IPS DF 6.9 (cell line): Measurements from ENCODE around the gene JARID2.

ENCODE experiments used
- DNase-seq: peaks from one replicate; pipeline ENCODE4 v3.0.0-alpha.2; 2013; ENCODE audit warnings: low read depth, low spot score
- H3K27ac ChIP-seq: one replicate; pipeline ENCODE4 v1.5.1; 2013; ENCODE audit warnings: low read length, control low read depth
- H3K27me3 ChIP-seq: 2 replicates; pipeline ENCODE4 v1.6.1; 2013; ENCODE audit warnings: mild to moderate bottlenecking, low read length; ENCODE audit not compliant: control insufficient read depth, insufficient read depth
- H3K36me3 ChIP-seq: 2 replicates; pipeline ENCODE4 v1.6.1; 2013; ENCODE audit warnings: low read length; ENCODE audit not compliant: control insufficient read depth, insufficient read depth
- H3K4me1 ChIP-seq: 2 replicates; pipeline ENCODE4 v1.6.1; 2013; ENCODE audit warnings: low read length; ENCODE audit not compliant: control insufficient read depth, insufficient read depth
- H3K4me3 ChIP-seq: 2 replicates; pipeline ENCODE4 v1.5.1; 2013; ENCODE audit warnings: mild to moderate bottlenecking, low read length
- H3K9me3 ChIP-seq: 2 replicates; pipeline ENCODE4 v1.6.1; 2013; ENCODE audit warnings: low read length, inconsistent platforms; ENCODE audit not compliant: control insufficient read depth, insufficient read depth
- WGBS: extraction: QIAGEN DNeasy Blood & Tissue Kit; methylation state at CpG from one replicate; pipeline ENCODE4 v1.1.7; 2013; ENCODE audit warnings: mixed read lengths, missing lambda C conversion rate; ENCODE audit not compliant: insufficient read length, insufficient coverage; 5-methylcytosine and 5-hydroxymethylcytosine counted together

The JARID2 gene

DNA sequence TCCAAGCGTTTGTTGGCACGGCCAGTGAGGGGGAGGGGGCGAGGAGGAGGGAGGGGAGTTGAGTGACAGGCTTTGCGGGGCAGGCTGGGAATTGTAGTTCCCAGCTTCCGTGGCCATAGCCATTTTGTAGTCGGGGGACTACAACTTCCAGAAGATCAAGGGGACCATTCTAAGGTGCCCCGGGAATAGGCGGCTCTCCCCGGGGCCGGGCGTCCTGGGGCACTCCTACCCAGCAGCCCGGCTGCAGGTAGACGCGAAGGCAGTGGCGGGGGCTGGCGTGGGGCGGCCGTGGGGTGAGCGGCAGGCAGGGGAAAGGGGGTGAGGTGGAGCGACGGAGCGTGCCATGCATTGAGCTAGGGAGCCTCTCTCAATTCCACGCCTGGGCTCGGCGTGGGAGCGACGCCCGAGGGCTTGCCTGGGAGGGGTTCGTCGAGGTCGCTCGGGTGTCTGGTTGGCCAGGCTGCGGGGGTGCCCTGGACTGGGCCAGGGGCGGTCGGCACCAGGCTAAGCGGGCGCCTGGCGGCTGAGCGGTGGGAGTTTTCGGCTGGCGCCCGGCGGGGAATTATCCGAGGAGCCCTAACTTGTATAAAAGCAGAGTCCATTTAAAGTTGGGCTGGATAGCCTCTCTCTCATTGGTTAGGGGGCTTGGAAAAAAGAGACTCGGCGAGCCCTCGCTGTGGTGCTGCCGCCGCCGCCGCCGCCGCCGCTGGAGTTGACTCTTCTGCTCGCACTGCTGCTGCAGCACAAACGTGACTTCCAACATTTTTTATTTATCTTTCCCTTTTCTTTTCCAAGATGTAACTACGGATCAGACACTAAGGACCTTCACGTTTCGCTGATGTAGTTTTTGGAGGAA is at the start of gene JARID2:
JARID2 (plus strand) TSS at position 709 of the 856 bp plus-strand sequence. CDS start 471 bp downstream, outside the sequence.
- no peak within 1 kb of the TSS for H3K27ac ChIP-seq
- no peaks in the 10 kb centered on the region for H3K27me3 ChIP-seq
- H3K9me3 ChIP-seq, result no peaks in the 10 kb centered on the region
- H3K36me3 ChIP-seq, result no peaks in the 10 kb centered on the region
- peak; percentile 82 for DNase-seq
- peaks cover 2% of the 10 kb centered on the region for H3K4me1 ChIP-seq
- H3K4me3 ChIP-seq, result peak within 1 kb of the TSS; percentile 81
- WGBS, result no CpG with 5 or more reads among the region's 59 CpGs

GRCh38 chr6:15200087-15200486 is 45.8 kb upstream of the JARID2 start:
- no CpG with 5 or more reads among the region's 5 CpGs for WGBS
- Histone ChIP-seq H3K4me3 (no peak overlapping the region), H3K27ac (no peak overlapping the region), H3K36me3 (no peaks in the 10 kb centered on the region), H3K9me3 (no peaks in the 10 kb centered on the region), H3K27me3 (no peaks in the 10 kb centered on the region), H3K4me1 (no peaks in the 10 kb centered on the region)
- DNase-seq, result no peak

DNA sequence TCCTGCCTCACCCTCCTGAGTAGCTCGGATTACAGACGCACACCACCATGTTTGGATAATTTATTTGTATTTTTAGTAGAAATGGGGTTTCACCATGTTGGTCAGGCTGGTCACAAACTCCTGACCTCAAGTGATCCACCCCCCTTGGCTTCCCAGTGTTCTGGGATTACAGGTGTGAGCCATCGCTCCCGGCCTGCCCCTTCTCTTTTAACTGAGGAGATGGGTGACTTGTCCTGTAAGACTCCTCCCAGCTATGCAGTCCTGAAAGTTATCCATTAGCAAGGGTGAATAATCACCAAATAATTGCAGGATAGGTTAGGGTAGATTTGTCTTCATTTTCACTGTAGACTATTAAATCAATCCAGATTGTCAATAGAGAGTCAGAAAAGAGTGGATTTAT is 40.5 kb upstream of the JARID2 start:
- no peaks in the 10 kb centered on the region for H3K27me3 ChIP-seq
- no CpG with 5 or more reads among the region's 4 CpGs for WGBS
- no peaks in the 10 kb centered on the region for H3K9me3 ChIP-seq
- no peaks in the 10 kb centered on the region; the same call in 1 of the 2 replicates for H3K4me1 ChIP-seq
- H3K36me3 ChIP-seq, result no peaks in the 10 kb centered on the region
- no peak for DNase-seq
- H3K27ac ChIP-seq, result no peak overlapping the region
- no peak overlapping the region for H3K4me3 ChIP-seq

DNA sequence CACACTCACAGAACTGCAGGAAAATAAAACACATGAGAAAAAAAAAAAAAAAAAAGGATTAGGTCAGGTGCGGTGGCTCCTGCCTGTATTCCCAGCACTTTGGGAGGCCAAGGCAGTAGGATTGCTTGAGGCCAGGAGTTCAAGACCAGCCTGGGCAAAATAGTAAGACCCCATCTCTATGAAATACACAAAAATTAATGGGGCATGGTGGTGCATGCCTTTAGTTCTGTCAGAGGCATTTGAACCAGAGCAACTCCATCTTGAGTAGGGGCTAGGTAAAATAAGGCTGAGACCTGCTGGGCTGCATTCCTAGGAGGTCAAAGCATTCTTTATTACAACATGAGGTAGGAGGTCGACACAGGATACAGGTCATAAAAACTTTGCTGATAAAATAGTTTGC is 39.0 kb upstream of the JARID2 start:
- H3K9me3 ChIP-seq, result no peaks in the 10 kb centered on the region
- no peaks in the 10 kb centered on the region for H3K27me3 ChIP-seq
- DNase-seq, result no peak
- no peaks in the 10 kb centered on the region for H3K36me3 ChIP-seq
- H3K4me1 ChIP-seq, result no peaks in the 10 kb centered on the region; the same call in 1 of the 2 replicates
- H3K4me3 ChIP-seq, result no peak overlapping the region
- WGBS, result no CpG with 5 or more reads among the region's 2 CpGs
- no peak overlapping the region for H3K27ac ChIP-seq

DNA sequence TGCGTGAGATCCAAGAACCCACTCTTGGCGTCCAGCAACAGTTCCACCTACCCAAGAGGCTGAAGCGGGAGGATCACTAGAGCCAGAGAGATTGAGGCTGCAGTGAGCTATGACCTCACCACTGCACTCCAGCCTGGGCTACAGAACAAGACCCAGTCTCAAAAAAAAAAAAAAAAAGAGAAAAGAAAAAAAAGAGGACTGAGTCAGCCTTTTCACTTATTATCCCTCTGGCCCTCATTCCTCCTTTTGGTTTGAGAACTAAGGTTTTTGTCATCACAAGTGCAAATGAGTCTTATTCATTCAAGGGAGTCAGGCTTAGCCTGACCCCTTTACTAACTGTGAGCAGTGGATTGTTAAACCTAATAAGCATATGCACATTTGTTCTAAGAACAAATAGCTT is 37.9 kb upstream of the JARID2 start:
- DNase-seq, result peak; percentile 61
- Histone ChIP-seq H3K4me1 (no peaks in the 10 kb centered on the region; the same call in 1 of the 2 replicates), H3K4me3 (no peak overlapping the region), H3K36me3 (no peaks in the 10 kb centered on the region), H3K27ac (no peak overlapping the region), H3K9me3 (no peaks in the 10 kb centered on the region), H3K27me3 (no peaks in the 10 kb centered on the region)
- no CpG with 5 or more reads among the region's 3 CpGs for WGBS

DNA sequence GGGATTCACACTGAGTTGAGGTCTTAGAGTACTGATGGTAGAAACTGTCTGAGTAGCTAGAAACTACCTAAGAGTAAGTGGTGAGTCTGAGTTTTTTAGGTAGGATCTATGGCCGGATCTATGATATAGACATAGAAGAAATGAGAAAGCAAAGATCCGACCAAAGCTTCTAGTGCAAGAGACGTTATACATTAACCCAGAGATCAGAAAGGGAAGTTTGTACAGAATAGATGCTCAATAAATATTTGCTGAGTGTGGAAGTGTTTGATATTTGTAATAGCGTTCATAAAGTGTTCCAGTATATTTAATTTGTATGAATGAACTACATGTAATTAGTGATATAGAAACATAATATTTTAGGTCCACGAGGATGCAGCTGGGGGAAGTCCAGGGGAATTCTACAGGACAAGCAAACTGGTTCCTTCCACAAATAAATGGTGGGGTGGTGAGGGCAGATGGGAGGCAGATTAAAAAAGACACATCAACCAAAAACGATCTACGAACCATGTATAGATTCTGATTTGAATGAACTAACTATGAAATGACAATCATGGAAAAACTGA is 31.9 kb upstream of the JARID2 start:
- H3K9me3 ChIP-seq, result no peaks in the 10 kb centered on the region
- no peak for DNase-seq
- H3K36me3 ChIP-seq, result no peaks in the 10 kb centered on the region
- no peak overlapping the region for H3K4me3 ChIP-seq
- WGBS, result 100% methylated on average over 1 of the region's 7 CpGs
- no peaks in the 10 kb centered on the region for H3K27me3 ChIP-seq
- H3K27ac ChIP-seq, result no peak overlapping the region
- H3K4me1 ChIP-seq, result no peaks in the 10 kb centered on the region; the same call in 1 of the 2 replicates

GRCh38 chr6:15218401-15218800 is 27.5 kb upstream of the JARID2 start:
- H3K27me3 ChIP-seq, result no peaks in the 10 kb centered on the region
- H3K27ac ChIP-seq, result no peak overlapping the region
- WGBS, result no CpG with 5 or more reads among the region's 18 CpGs
- no peak overlapping the region for H3K4me3 ChIP-seq
- H3K36me3 ChIP-seq, result no peaks in the 10 kb centered on the region
- DNase-seq, result no peak
- no peaks in the 10 kb centered on the region for H3K9me3 ChIP-seq
- no peaks in the 10 kb centered on the region for H3K4me1 ChIP-seq

DNA sequence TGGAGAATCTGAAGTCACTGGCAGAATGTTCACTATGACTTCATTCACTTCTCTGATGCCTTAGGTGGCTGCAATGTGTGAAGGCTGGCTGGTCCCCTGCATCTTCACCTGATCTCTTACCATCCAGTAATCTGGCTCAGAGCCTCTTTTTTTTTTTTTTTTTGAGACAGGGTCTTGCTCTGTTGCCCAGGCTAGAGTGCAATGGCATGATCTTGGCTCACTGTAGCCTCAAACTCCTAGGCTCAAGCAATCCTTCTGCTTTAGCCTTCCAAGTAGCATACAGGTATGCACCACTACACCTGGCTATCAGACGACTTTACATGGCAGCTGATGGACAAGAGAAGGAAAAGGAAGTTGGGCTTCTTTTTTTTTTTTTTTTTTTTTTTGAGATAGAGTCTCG is 25.8 kb upstream of the JARID2 start:
- WGBS, result no CpG with 5 or more reads among the region's 2 CpGs
- Histone ChIP-seq H3K27me3 (no peaks in the 10 kb centered on the region), H3K27ac (no peak overlapping the region), H3K9me3 (no peaks in the 10 kb centered on the region), H3K4me3 (no peak overlapping the region), H3K4me1 (no peaks in the 10 kb centered on the region), H3K36me3 (no peaks in the 10 kb centered on the region)
- DNase-seq, result no peak

DNA sequence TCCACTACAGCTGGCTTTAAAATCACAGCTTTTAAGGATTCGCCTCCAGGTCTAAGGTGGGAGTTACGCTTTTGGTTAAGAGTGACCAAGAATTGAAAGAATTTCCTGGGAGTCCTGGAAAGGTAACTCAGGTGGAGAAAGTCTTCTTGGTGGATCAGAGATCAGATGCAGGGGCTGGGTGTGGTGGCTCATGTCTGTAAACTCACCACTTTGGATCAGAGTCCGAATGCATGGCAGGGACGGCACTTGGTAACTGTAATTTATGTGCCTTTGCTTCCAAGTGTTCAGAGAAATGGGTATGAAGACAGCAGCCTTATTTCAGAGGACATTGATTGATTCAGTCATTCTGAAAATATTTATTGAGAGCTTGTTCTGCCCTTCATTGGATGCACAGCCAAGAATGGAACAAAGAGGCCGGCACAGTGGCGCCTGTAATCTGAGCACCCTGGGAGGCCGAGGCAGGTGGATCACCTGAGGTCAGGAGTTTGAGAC is 18.0 kb upstream of the JARID2 start:
- Histone ChIP-seq H3K27me3 (no peaks in the 10 kb centered on the region), H3K27ac (no peak overlapping the region), H3K36me3 (no peaks in the 10 kb centered on the region), H3K4me1 (no peaks in the 10 kb centered on the region), H3K9me3 (no peaks in the 10 kb centered on the region), H3K4me3 (no peak overlapping the region)
- DNase-seq, result no peak
- no CpG with 5 or more reads among the region's 7 CpGs for WGBS

DNA sequence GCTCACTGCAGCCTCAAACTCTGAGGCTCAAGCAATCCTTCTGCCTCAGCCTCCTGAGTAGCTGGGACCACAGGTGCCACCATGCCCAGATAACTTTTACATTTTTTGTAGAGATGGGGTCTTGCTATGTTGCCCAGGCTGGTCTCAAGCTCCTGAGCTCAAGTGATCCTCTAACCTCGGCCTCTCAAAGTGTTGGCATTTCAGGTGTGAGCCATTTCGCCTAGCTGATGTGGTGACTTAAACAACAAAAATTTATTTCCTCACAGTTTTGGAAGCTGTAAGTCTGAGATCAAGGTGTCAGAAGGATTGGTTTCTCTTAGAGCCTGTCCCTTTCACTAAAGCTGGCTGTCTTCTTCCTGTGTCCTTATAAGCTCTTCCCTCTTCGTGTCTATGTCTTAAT is 15.0 kb upstream of the JARID2 start:
- DNase-seq, result no peak
- H3K4me3 ChIP-seq, result no peak overlapping the region
- no peaks in the 10 kb centered on the region for H3K27me3 ChIP-seq
- H3K27ac ChIP-seq, result no peak overlapping the region
- no peaks in the 10 kb centered on the region for H3K9me3 ChIP-seq
- H3K36me3 ChIP-seq, result no peaks in the 10 kb centered on the region
- no peaks in the 10 kb centered on the region for H3K4me1 ChIP-seq
- WGBS, result no CpG with 5 or more reads among the region's 3 CpGs
